A673 (cell line): Measurements from ENCODE around the gene MOXD1. TPM values are rescaled to one million over a fixed set of nuclear protein-coding genes. Genes with fewer than 3 reads are reported as not detected.

Experiments used
- BruUV-seq: library from RNA; stranded (reverse); fragments of 400-500 nt; replicated peaks from 2 replicates; lab custom pipeline; 2021; lab: Mats Ljungman, UMichigan
- CTCF ChIA-PET: fragments of 300-600 bp; sonication (Branson Sonifier 250); formaldehyde crosslinking; loops from one replicate; lab custom pipeline; 2022; ENCODE audit warnings: antibody characterized with exemption; lab: Charles Lee
- POLR2A ChIA-PET: fragments of 300-600 bp; sonication (Branson Sonifier 250); formaldehyde crosslinking; loops from one replicate; lab custom pipeline; 2022; ENCODE audit warnings: antibody characterized with exemption; ENCODE audit not compliant: low non-redundant PET; lab: Charles Lee
- DNase-seq: peaks from one replicate; pipeline ENCODE4 v3.0.0-alpha.2; 2015; ENCODE audit warnings: low spot score
- H3K27ac ChIP-seq: fragments of 200-600 bp; sonication (generic); 2 replicates; pipeline ENCODE4 v1.5.1; 2016; ENCODE audit warnings: mixed run types, low read depth, mild to moderate bottlenecking, mixed read lengths, antibody characterized with exemption, low read length; ENCODE audit not compliant: poor library complexity, severe bottlenecking
- H3K27me3 ChIP-seq: fragments of 200-600 bp; sonication (generic); replicated peaks from 2 replicates; pipeline ENCODE4 v1.6.1; 2017; ENCODE audit warnings: mixed run types, low read depth, mild to moderate bottlenecking, mixed read lengths, antibody characterized with exemption, low read length; ENCODE audit not compliant: insufficient read depth, poor library complexity
- H3K36me3 ChIP-seq: fragments of 200-600 bp; sonication (generic); 2 replicates; pipeline ENCODE4 v1.6.1; 2016; ENCODE audit warnings: mixed run types, mild to moderate bottlenecking, mixed read lengths, antibody characterized with exemption, low read length; ENCODE audit not compliant: insufficient read depth, poor library complexity, severe bottlenecking
- H3K4me1 ChIP-seq: fragments of 200-600 bp; sonication (generic); 2 replicates; pipeline ENCODE4 v1.6.1; 2017; ENCODE audit warnings: mixed run types, mild to moderate bottlenecking, mixed read lengths, antibody characterized with exemption, low read length; ENCODE audit not compliant: insufficient read depth, poor library complexity, severe bottlenecking
- H3K4me3 ChIP-seq: fragments of 200-600 bp; sonication (generic); 2 replicates; pipeline ENCODE4 v1.5.1; 2016; ENCODE audit warnings: low read depth, mixed run types, mild to moderate bottlenecking, mixed read lengths, low read length; ENCODE audit not compliant: poor library complexity, severe bottlenecking
- H3K9me3 ChIP-seq: fragments of 200-600 bp; sonication (generic); 2 replicates; pipeline ENCODE4 v1.6.1; 2016; ENCODE audit warnings: mixed run types, low read depth, mild to moderate bottlenecking, mixed read lengths, antibody characterized with exemption, low read length; ENCODE audit not compliant: poor library complexity, severe bottlenecking
- EZH2 ChIP-seq: fragments of 200-600 bp; sonication (generic); IDR thresholded peaks from 2 replicates; pipeline ENCODE4 v1.6.1; 2017; ENCODE audit warnings: borderline replicate concordance, low read depth, mild to moderate bottlenecking, mixed read lengths, antibody characterized with exemption, low read length; ENCODE audit not compliant: poor library complexity, severe bottlenecking
- intact Hi-C: fragments of 100-400 bp; cut with micrococcal nuclease; formaldehyde crosslinking; loops from one replicate; pipeline ENCODE4 v1.10.0; 2022; ENCODE audit not compliant: unreplicated experiment
- total RNA-seq: library from RNA; stranded (reverse); gene quantifications from 2 replicates; pipeline ENCODE4 v1.2.3, GENCODE V29; 2021
- TF ChIP-seq, protein P1 (sequence below): fragments of 300-800, 200-600 bp; sonication (generic); conservative IDR thresholded peaks from 2 replicates; pipeline ENCODE4 v1.5.1; 2017; ENCODE audit warnings: low read depth, mild to moderate bottlenecking, antibody characterized with exemption, low read length, moderate library complexity, mixed read lengths

Gene MOXD1
- total RNA-seq, 1 experiment from 2014 or later = not detected

- no TSS peak for BruUV-seq
- peaks cover 7% of the 10 kb centered on the region for H3K27me3 ChIP-seq
- TF ChIP-seq, protein P1, sequence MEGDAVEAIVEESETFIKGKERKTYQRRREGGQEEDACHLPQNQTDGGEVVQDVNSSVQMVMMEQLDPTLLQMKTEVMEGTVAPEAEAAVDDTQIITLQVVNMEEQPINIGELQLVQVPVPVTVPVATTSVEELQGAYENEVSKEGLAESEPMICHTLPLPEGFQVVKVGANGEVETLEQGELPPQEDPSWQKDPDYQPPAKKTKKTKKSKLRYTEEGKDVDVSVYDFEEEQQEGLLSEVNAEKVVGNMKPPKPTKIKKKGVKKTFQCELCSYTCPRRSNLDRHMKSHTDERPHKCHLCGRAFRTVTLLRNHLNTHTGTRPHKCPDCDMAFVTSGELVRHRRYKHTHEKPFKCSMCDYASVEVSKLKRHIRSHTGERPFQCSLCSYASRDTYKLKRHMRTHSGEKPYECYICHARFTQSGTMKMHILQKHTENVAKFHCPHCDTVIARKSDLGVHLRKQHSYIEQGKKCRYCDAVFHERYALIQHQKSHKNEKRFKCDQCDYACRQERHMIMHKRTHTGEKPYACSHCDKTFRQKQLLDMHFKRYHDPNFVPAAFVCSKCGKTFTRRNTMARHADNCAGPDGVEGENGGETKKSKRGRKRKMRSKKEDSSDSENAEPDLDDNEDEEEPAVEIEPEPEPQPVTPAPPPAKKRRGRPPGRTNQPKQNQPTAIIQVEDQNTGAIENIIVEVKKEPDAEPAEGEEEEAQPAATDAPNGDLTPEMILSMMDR = no peak
- TF ChIP-seq EZH2 = no peak
- H3K4me1 ChIP-seq = no peaks in the 10 kb centered on the region
- intact Hi-C loops = no loop called here
- DNase-seq = no peak
- no peaks in the 10 kb centered on the region for H3K9me3 ChIP-seq
- H3K27ac ChIP-seq = no peak overlapping the region
- no peak overlapping the region for H3K4me3 ChIP-seq
- POLR2A ChIA-PET = no interaction called here
- CTCF ChIA-PET = no interaction called here
- H3K36me3 ChIP-seq = no peaks in the 10 kb centered on the region
Measured at GRCh38 chr6:132246120-132246617, 155.1 kb downstream of the MOXD1 start.

Other genes with a start within 250 kb of the MOXD1 start
- gene STX7, start 111.6 kb upstream of the MOXD1 start, total RNA-seq = 19.5 and 22.4 TPM in 2 replicates
- gene TAAR9, start 136.8 kb upstream of the MOXD1 start, total RNA-seq = not detected in 2 replicates
- gene TAAR8, start 151.2 kb upstream of the MOXD1 start, total RNA-seq = not detected in 2 replicates
- gene TAAR6, start 168.8 kb upstream of the MOXD1 start, total RNA-seq = not detected in 2 replicates
- gene TAAR5, start 188.3 kb upstream of the MOXD1 start, total RNA-seq = not detected in 2 replicates
- gene TAAR2, start 222.8 kb upstream of the MOXD1 start, total RNA-seq = not detected in 2 replicates